PFSK-1 (cell line): ENCODE data around the gene SAMD4A.

Source experiments
- POLR2AphosphoS5 ChIP-seq: IDR thresholded peaks from 2 replicates; pipeline ENCODE4 v1.6.1; 2012; ENCODE audit warnings: low read depth, mild to moderate bottlenecking, control low read depth, low read length, moderate library complexity
- SIN3A ChIP-seq: IDR thresholded peaks from 2 replicates; pipeline ENCODE4 v1.6.1; 2012; ENCODE audit warnings: mild to moderate bottlenecking, low read length, moderate library complexity, borderline replicate concordance; ENCODE audit not compliant: insufficient read depth

GRCh38 chr14:54625112-54625511 is 58.2 kb downstream of the SAMD4A start:
- TF ChIP-seq POLR2AphosphoS5 (no peak), SIN3A (no peak)
